GM18909 (cell line): Measurements from ENCODE around the gene TLR9.

ENCODE experiments used
- ATAC-seq: cut with Tn5 transposase; IDR thresholded peaks from one replicate; pipeline ENCODE4 v1.9.1; 2021; ENCODE audit warnings: mild to moderate bottlenecking; ENCODE audit not compliant: unreplicated experiment, poor library complexity

The TLR9 gene

GRCh38 chr3:52233108-52233591 is 7.7 kb upstream of the TLR9 start:
- ATAC-seq = no peak

- no peak for ATAC-seq
Measured at GRCh38 chr3:52232279-52233107, 7.0 kb upstream of the TLR9 start.

GRCh38 chr3:52231502-52232278 is 6.2 kb upstream of the TLR9 start:
- ATAC-seq = peak; percentile 61

GRCh38 chr3:52230889-52231499 is 5.5 kb upstream of the TLR9 start:
- no peak for ATAC-seq

GRCh38 chr3:52230461-52230860 is 5.0 kb upstream of the TLR9 start:
- ATAC-seq = no peak

GRCh38 chr3:52229656-52230055 is 4.2 kb upstream of the TLR9 start:
- ATAC-seq = no peak

GRCh38 chr3:52228751-52229291 is 3.4 kb upstream of the TLR9 start:
- ATAC-seq = no peak

GRCh38 chr3:52228266-52228665 is 2.8 kb upstream of the TLR9 start:
- ATAC-seq = no peak

GRCh38 chr3:52227766-52228165 is 2.3 kb upstream of the TLR9 start:
- no peak for ATAC-seq

GRCh38 chr3:52227117-52227516 is 1.7 kb upstream of the TLR9 start:
- no peak for ATAC-seq

GRCh38 chr3:52226229-52226817 is 878 bp upstream of the TLR9 start:
- ATAC-seq = no peak

- ATAC-seq = no peak
Measured at GRCh38 chr3:52223449-52224408, 1.7 kb downstream of the TLR9 start.

- no peak for ATAC-seq
Measured at GRCh38 chr3:52222319-52223221, 2.9 kb downstream of the TLR9 start.

- no peak for ATAC-seq
Measured at GRCh38 chr3:52221563-52222318, 3.7 kb downstream of the TLR9 start.

- no peak for ATAC-seq
Measured at GRCh38 chr3:52221141-52221562, 4.3 kb downstream of the TLR9 start.

- no peak for ATAC-seq
Measured at GRCh38 chr3:52220380-52221026, 4.9 kb downstream of the TLR9 start.
